Prostate gland (tissue), 2 donors: Measurements from ENCODE around the gene CSN2. TPM values are rescaled to one million over a fixed set of nuclear protein-coding genes. Genes with fewer than 3 reads are reported as not detected.

ENCODE experiments used
- DNase-seq: peaks from one replicate; pipeline ENCODE4 v3.0.0-alpha.2; 2019; ENCODE audit warnings: low spot score
- H3K27ac ChIP-seq, 2 donors: fragments of 200-600 bp; sonication (generic); 2 replicates each; pipeline ENCODE4 v1.5.1; 2017 to 2019
- H3K27me3 ChIP-seq: fragments of 200-600 bp; sonication (generic); replicated peaks from 2 replicates; pipeline ENCODE4 v1.5.1; 2019; ENCODE audit not compliant: insufficient read depth
- H3K36me3 ChIP-seq, 2 donors: fragments of 200-600 bp; sonication (generic); 1 replicate in 1 of 2; 2 replicates in 1 of 2; pipeline versions ENCODE4 v1.5.1 to v1.8.1; 2017 to 2019
- H3K4me1 ChIP-seq: fragments of 200-600 bp; sonication (generic); replicated peaks from 2 replicates; pipeline ENCODE4 v1.5.1; 2019
- H3K4me3 ChIP-seq, 2 donors: fragments of 200-600 bp; sonication (generic); 2 replicates each; pipeline ENCODE4 v1.5.1; 2017 to 2019
- H3K9me3 ChIP-seq: fragments of 200-600 bp; sonication (generic); 2 replicates; pipeline ENCODE4 v1.5.1; 2017
- POLR2A ChIP-seq: fragments of 450-650 bp; IDR thresholded peaks from one replicate; pipeline ENCODE4 v1.6.1; 2016; ENCODE audit warnings: antibody characterized with exemption, mild to moderate bottlenecking
- POLR2AphosphoS5 ChIP-seq: sonication (generic); formaldehyde crosslinking; IDR thresholded peaks from one replicate; pipeline ENCODE4 v1.6.1; 2017; ENCODE audit warnings: antibody characterized with exemption
- WGBS: methylation state at CpG from one replicate; pipeline ENCODE4 v1.1.5; 2018; 5-methylcytosine and 5-hydroxymethylcytosine counted together
- intact Hi-C: fragments of 100-400 bp; cut with DNase I; formaldehyde crosslinking; loops from one replicate; pipeline ENCODE4 v1.14.2; 2022
- total RNA-seq, 2 donors: library from RNA; depleted of rRNA; stranded (reverse); fragments of >200 nt; gene quantifications; one replicate each; pipeline ENCODE4 v1.1.0, GENCODE V29; 2016
- TF ChIP-seq, protein P1 (sequence below), 4 experiments: fragments of 200-600 bp in 2 of 4; fragments of 450-650 bp in 2 of 4; sonication (generic) in 2 of 4; IDR thresholded peaks; 1 replicate in 3 of 4; 2 replicates in 1 of 4; pipeline ENCODE4 v1.5.1; 2016 to 2019; ENCODE audit warnings: antibody characterized with exemption in 4 of 4, mild to moderate bottlenecking in 2 of 4, moderate library complexity in 2 of 4

CSN2 gene
- not detected for total RNA-seq

- H3K4me1 ChIP-seq: no peaks in the 10 kb centered on the region
- no peaks in the 10 kb centered on the region for H3K27me3 ChIP-seq
- H3K9me3 ChIP-seq: no peaks in the 10 kb centered on the region
- H3K4me3 ChIP-seq: no peak within 1 kb of the TSS
- H3K36me3 ChIP-seq: no peaks in the 10 kb centered on the region
- WGBS: 95% methylated on average over 2 of the region's 2 CpGs
- no peak for TF ChIP-seq POLR2A
- TF ChIP-seq, protein P1, sequence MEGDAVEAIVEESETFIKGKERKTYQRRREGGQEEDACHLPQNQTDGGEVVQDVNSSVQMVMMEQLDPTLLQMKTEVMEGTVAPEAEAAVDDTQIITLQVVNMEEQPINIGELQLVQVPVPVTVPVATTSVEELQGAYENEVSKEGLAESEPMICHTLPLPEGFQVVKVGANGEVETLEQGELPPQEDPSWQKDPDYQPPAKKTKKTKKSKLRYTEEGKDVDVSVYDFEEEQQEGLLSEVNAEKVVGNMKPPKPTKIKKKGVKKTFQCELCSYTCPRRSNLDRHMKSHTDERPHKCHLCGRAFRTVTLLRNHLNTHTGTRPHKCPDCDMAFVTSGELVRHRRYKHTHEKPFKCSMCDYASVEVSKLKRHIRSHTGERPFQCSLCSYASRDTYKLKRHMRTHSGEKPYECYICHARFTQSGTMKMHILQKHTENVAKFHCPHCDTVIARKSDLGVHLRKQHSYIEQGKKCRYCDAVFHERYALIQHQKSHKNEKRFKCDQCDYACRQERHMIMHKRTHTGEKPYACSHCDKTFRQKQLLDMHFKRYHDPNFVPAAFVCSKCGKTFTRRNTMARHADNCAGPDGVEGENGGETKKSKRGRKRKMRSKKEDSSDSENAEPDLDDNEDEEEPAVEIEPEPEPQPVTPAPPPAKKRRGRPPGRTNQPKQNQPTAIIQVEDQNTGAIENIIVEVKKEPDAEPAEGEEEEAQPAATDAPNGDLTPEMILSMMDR (IDR thresholded peaks at IDR 0.05): no peak
- TF ChIP-seq POLR2AphosphoS5: no peak
- DNase-seq: no peak
- no peak within 1 kb of the TSS for H3K27ac ChIP-seq
- intact Hi-C loops: no loop called here
These were observed at the start of gene CSN2 for GRCh38 chr4:69965628-69966027. Gene CSN2, minus strand, starts transcription at chr4:69965728. Its CDS starts 4,733 bp downstream, at chr4:69960995.

- Histone ChIP-seq H3K4me1 (no peaks in the 10 kb centered on the region), H3K9me3 (no peaks in the 10 kb centered on the region), H3K27ac (no peak overlapping the region), H3K36me3 (no peaks in the 10 kb centered on the region), H3K27me3 (no peaks in the 10 kb centered on the region), H3K4me3 (no peak overlapping the region)
- TF ChIP-seq, protein P1 (IDR thresholded peaks at IDR 0.05): no peak
- TF ChIP-seq POLR2AphosphoS5 (no peak), POLR2A (no peak)
- 55% methylated on average over 3 of the region's 3 CpGs for WGBS
- intact Hi-C loops: no loop called here
- DNase-seq: no peak
These were observed 43.2 kb upstream of the CSN2 start for GRCh38 chr4:70008771-70009170.

DNA sequence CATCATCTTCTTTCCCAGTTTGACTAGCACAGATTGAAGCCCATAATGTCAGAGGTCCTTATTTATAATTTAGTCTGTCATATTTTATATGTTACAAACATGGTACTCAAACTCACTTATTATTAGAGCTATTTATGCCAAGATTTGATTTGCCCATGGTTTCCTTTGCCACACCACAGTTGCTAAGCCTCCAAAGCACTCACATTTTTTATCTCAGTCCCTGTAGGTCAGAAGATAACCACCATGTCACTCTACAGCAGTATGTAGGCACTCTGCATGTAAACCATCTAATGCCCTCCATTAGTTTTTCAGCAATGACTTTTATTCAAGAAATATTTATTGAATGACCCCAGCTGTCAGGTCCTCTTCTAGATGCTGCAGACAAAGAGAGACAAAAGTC is 37.0 kb upstream of the CSN2 start:
- Histone ChIP-seq H3K36me3 (no peaks in the 10 kb centered on the region), H3K27ac (no peak overlapping the region), H3K4me3 (no peak overlapping the region), H3K9me3 (no peaks in the 10 kb centered on the region), H3K4me1 (no peaks in the 10 kb centered on the region), H3K27me3 (no peaks in the 10 kb centered on the region)
- TF ChIP-seq, protein P1 (IDR thresholded peaks at IDR 0.05): no peak
- no peak for TF ChIP-seq POLR2AphosphoS5
- TF ChIP-seq POLR2A: no peak
- no peak for DNase-seq
- intact Hi-C loops: no loop called here

- Histone ChIP-seq H3K4me3 (no peak overlapping the region), H3K36me3 (no peaks in the 10 kb centered on the region), H3K27ac (no peak overlapping the region), H3K4me1 (no peaks in the 10 kb centered on the region), H3K9me3 (no peaks in the 10 kb centered on the region), H3K27me3 (no peaks in the 10 kb centered on the region)
- WGBS: 92% methylated on average over 1 of the region's 1 CpG
- TF ChIP-seq POLR2AphosphoS5: no peak
- no peak for TF ChIP-seq POLR2A
- TF ChIP-seq, protein P1 (IDR thresholded peaks at IDR 0.05): no peak
- DNase-seq: no peak
- intact Hi-C loops: no loop called here
These were observed 35.2 kb upstream of the CSN2 start for GRCh38 chr4:70000711-70001110.

DNA sequence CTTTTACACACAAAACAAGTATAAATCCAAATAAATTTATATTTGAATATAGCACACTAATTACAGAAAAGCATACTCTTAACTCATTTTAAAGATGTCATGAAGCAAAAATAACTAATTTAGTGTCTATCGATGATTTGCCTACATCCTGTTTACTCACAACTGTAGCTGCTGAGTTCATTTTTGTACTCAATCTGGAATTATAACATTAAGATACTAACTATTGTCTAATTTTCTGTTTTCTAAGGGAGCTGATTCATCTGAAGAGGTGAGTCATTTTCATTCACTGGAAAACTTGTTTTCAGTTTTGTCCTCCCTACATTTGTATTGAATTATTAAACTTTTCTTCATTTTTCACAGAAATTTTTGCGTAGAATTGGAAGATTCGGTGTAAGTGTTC is 33.9 kb upstream of the CSN2 start:
- Histone ChIP-seq H3K36me3 (no peaks in the 10 kb centered on the region), H3K27me3 (no peaks in the 10 kb centered on the region), H3K4me3 (no peak overlapping the region), H3K4me1 (no peaks in the 10 kb centered on the region), H3K9me3 (no peaks in the 10 kb centered on the region), H3K27ac (no peak overlapping the region)
- no peak for DNase-seq
- WGBS: 92% methylated on average over 3 of the region's 3 CpGs
- TF ChIP-seq POLR2AphosphoS5 (no peak), POLR2A (no peak)
- TF ChIP-seq, protein P1 (IDR thresholded peaks at IDR 0.05): no peak
- intact Hi-C loops: no loop called here
